ENCODE data around the gene ECI1.
"Not testable (repeated sequence)": the region's sequence is repeated elsewhere in the genome, so short reads cannot be mapped to it uniquely, and the experiment has no call there.

Gene ECI1

DNA sequence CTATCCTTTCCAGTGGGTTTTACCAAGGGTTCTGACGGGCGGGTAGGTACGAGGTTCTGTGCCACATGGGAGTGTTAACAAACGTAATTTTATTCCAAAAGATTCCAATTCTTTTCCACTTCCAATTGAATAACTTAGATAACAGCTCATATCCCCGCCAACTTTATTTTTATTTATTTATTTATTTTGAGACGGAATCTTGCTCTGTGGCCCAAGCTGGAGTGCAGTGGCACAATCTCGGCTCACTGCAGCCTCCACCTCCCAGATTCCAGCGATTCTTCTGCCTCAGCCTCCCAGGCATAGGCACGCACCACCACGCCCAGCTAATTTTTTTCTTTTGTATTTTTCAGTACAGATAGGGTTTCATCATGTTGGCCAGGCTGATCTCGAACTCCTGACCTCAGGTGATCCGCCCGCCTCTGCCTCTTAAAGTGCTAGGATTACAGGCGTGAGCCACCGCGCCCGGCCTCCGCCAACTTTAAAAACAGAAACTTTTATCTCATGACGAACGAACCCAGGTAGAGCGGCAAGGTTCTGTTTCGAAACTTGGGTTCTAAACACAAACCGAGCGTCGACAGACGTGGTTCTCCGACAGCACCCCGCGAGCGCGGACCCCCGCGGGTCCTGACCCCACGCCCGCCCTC is 613 bp downstream of the ECI1 start:
- no peak for DNase-seq

DNA sequence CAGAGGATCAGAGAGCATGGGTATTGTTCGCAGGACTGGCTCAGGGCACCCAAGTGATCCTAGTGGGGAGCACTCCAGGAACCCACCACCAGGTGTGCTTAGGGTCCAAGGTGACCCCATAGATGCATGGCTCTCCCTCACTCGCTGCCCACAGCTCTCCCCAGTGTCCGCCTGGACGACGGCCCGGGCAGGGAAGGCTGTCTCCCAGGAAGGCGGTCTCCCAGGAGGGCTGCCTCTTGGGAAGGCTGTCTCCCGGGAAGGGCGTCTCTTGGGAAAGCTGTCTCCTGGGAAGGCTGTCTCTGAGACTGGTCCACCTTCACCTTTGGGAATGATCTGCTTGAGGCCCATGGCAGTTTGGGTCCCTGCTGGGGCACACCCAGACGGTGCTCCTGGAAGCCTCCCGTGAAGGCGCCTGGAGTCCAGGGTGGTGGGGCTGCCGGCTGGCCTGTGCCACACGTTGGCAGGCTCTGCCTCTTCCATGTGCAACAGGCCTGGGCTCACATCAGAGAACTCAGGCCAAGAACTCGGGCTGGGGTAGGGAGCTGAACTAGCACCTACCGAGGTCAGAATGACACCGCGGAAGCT is 5.0 kb downstream of the ECI1 start:
- DNase-seq: no peak

DNA sequence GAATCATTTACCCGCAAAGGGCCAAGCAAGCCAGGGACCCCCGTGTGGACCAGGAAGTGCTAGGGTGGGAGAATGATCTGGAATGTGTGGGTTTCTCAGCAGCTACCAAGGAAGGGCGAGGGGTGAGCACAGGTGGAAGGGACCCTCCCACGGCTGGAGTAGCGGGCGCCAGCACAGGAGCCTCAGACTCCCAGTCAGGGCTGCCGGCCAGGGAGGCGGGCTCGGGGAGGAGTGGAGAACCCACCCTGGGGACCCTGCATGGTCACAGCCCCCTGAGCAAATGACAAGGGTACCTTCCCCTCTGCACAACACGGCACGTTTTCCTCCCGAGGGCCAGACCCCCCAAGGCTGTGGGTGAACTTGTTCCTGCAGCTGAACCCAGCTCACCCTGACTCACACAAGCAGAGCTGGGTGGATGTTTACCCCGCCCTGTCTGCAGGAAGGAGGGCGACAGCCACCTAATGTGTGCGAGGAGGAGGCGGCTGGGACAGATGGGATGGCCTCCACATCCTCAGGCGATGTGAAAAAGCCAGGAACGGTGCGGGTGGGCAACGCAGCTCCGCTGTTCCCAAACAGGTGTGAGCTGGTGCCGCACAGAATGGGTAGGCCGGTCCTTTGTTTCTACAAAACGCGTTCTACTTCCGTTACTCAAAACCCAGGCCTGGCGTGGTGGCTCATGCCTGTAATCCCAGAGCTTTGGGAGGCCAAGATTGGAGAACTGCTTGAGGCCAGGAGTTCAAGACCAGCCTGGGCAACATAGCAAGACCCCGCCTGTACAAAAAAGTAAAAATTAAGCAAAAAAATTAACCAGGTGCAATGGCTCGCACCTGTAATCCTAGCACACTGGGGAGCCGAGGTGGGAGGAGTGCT is 6.2 kb downstream of the ECI1 start:
- DNase-seq: no peak

DNA sequence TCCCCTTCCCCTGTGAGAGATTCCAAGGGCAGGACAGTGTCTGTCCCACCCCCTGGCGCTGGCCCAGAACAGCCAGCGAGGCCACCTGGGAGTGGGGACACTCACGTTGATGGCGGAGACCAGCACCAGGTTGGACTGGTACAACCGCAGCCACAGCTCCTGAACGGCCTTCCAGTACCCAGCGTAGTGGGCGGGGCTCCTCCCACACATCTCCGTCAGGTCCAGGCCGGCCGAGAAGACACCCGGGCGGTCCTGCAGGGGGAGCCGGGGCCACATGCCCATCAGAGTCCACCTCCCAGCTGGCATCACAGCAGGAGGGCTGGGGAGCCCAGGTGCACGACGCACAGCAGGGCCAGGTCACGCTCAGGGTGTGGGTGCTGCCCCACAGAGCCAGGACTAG is 7.1 kb downstream of the ECI1 start:
- no peak for DNase-seq

GRCh38 chr16:2243781-2244180 is 7.6 kb downstream of the ECI1 start:
- DNase-seq: no peak

GRCh38 chr16:2243031-2243528 is 8.3 kb downstream of the ECI1 start:
- no peak for DNase-seq

DNA sequence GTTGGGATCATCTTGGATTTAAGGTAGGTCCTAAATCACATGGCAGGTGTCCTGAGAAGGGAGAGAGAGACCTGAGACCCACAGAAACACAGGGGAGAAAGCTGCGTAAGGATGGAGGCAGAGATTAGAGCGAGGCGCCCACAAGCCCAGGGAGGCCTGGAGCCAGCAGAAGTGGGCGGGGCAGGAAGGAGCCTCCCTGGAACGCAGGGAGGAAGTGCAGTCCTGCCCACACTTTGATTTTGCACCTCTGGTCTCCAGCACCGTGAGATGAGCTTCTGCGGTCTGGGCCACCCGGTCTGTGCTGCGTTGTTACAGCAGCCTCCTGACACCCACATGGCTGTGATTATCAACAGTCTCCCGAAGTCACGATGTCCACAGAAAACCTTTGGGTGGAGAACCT is 8.8 kb downstream of the ECI1 start:
- DNase-seq: no peak

DNA sequence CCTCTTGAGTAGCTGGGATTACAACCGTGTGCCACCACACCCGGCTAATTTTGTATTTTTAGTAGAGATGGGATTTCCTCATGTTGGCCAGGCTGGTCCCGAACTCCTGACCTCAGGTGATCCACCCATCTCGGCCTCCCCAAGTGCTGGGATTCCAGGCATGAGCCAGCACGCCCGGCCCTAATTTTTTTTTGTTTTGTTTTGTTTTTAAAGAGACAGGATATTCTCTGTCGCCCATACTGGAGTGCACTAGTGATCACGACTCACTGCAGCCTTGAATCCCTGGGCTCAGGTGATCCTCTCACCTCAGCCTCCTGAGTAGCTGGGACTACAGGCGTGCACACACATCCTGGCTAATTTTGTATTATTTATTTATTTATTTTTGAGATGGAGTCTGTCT is 11.1 kb downstream of the ECI1 start:
- DNase-seq: not testable (repeated sequence)

DNA sequence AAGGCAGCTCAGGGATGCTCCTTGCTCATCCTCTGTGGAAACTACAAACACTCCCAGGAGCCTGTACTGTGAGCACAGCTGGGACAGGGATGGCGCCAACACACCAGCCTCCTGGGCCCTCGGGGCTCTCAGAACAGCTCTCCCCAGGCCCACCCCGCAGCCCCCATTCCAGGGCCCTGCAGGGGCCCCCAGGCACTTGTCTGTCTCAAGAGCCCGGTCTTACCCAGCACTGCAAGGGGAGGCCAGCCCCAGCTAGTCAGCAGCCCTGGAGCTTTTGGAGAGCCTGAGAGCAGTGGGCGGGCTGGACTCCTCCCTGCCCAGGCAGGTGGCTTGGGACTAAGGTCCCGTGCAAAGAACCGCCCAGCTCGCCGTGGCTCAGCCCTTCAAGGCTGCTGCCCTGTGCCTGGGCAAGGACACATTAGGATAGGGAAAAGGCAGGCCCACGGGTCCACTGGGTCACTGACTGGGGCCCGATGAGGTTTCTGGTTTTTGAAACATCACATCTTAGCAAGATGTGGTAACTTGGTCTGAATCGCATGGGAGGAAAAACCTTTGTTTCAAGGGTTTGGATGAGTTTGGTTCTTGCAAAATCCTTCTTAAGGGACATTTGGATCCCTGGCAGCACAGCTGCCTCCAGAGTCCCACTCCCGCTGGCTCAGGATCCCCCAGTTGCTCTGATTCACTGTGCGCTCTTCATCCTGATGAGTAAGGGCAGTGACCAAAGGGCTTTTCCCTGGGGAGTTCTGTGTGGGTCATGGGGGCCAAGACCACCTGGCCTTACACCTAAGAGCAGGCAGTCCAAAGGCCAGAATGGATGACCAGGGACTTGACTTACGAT is 12.3 kb downstream of the ECI1 start:
- no peak for DNase-seq

- DNase-seq: no peak
Observed at GRCh38 chr16:2238150-2238837, 13.1 kb downstream of the ECI1 start.

- DNase-seq: no peak
Observed at GRCh38 chr16:2237493-2238149, 13.8 kb downstream of the ECI1 start.

DNA sequence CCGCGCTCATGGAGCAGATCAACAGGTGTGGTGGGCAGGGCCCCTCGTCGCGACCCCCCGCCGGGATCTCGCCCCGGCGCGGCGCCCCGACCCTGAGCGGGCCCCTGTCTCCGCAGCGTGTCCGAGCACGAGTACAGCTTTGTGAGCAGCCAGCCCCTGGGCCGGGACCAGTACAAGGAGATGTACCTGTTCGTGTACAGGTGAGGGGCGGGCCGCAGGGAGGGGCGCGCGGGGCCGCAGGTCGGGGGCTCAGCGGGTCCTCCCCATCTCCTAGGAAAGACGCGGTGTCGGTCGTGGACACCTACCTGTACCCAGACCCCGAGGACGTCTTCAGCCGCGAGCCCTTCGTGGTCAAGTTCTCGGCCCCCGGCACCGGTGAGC is 14.3 kb downstream of the ECI1 start:
- DNase-seq: no peak

- no peak for DNase-seq
Observed at GRCh38 chr16:2236337-2237101, 14.9 kb downstream of the ECI1 start, which contains the start of gene DNASE1L2. DNASE1L2 (plus strand) TSS chr16:2236444; CDS start chr16:2236817, 373 bp downstream.

GRCh38 chr16:2235695-2236336 is 15.6 kb downstream of the ECI1 start:
- no peak for DNase-seq

DNA sequence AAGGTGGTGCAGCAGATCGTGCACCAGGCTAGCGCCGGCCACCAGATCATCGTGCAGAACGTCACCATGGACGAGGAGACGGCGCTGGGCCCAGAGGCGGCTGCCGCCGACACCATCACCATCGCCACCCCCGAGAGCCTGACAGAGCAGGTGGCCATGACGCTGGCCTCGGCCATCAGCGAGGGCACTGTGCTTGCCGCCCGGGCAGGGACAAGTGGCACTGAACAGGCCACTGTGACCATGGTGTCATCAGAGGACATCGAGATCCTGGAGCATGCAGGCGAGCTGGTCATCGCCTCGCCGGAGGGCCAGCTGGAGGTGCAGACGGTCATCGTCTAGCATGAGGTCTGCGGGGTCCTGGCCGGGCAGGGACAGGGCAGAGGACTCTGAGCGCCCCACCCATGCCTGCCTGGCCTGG is 16.1 kb downstream of the ECI1 start:
- DNase-seq: no peak

GRCh38 chr16:2234813-2235170 is 16.6 kb downstream of the ECI1 start:
- DNase-seq: no peak

GRCh38 chr16:2233872-2234812 is 17.2 kb downstream of the ECI1 start:
- DNase-seq: peak; percentile 51

DNA sequence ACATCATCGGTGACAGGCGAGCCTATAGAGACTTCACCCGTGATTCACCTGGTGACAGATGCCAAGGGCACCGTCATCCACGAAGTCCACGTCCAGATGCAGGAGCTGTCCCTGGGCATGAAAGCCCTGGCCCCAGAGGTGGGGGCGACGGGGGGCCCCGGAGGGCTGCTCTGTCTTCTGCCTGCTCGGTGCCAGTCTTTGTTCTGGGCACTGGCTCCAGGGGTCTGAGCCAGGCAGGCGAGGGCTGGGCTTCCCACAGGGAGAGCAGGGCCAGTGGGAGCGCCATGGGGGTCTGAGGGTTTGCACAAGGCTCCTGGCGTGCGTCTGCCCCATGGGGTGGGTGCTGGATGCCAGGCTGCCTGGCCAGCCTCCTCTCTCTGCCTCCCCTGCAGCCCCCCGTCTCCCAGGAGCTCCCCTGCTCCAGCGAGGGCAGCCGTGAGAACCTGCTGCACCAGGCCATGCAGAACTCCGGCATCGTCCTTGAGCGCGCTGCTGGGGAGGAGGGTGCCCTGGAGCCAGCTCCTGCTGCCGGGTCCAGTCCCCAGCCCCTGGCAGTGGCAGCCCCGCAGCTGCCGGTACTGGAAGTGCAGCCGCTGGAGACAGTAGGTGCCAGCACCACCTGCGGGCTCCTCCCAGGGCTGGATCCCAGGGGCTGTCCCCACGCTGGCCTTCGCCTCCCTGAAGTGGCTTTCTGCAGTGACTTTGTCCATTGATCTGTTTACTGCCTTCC is 18.2 kb downstream of the ECI1 start:
- no peak for DNase-seq
